HG03280 (cell line): ENCODE results near the gene ECT2.
A peak's percentile ranks its signal among the peaks of the same experiment; 100 is the strongest.
"Not testable (repeated sequence)": the region's sequence is repeated elsewhere in the genome, so short reads cannot be mapped to it uniquely, and the experiment has no call there.

Experiments used
- ATAC-seq: cut with Tn5 transposase; IDR thresholded peaks from one replicate; pipeline ENCODE4 v1.9.1; 2021; ENCODE audit warnings: mild to moderate bottlenecking, moderate library complexity; ENCODE audit not compliant: unreplicated experiment

The ECT2 gene

GRCh38 chr3:172750368-172751174 lies at the start of gene ECT2:
TSS of gene ECT2 (plus strand) at chr3:172750726. CDS start at chr3:172754531, 3,805 bp downstream.
- ATAC-seq = peak; percentile 97

- no peak for ATAC-seq
Measured at GRCh38 chr3:172700936-172701455, 49.5 kb upstream of the ECT2 start.

- no peak for ATAC-seq
Measured at GRCh38 chr3:172701751-172702150, 48.8 kb upstream of the ECT2 start.

- no peak for ATAC-seq
Measured at GRCh38 chr3:172702256-172702655, 48.3 kb upstream of the ECT2 start.

- not testable (repeated sequence) for ATAC-seq
Measured at GRCh38 chr3:172702731-172703130, 47.8 kb upstream of the ECT2 start.

GRCh38 chr3:172704001-172704400 lies 46.5 kb upstream of the ECT2 start:
- ATAC-seq = no peak

- no peak for ATAC-seq
Measured at GRCh38 chr3:172705170-172705569, 45.4 kb upstream of the ECT2 start.

- no peak for ATAC-seq
Measured at GRCh38 chr3:172707030-172707429, 43.5 kb upstream of the ECT2 start.

GRCh38 chr3:172707967-172708366 lies 42.6 kb upstream of the ECT2 start:
- ATAC-seq = no peak

- no peak for ATAC-seq
Measured at GRCh38 chr3:172708921-172709773, 41.4 kb upstream of the ECT2 start.

GRCh38 chr3:172709774-172710663 lies 40.5 kb upstream of the ECT2 start:
- ATAC-seq = no peak

- ATAC-seq = peak; percentile 99
Measured at GRCh38 chr3:172710664-172711453, 39.7 kb upstream of the ECT2 start, which contains the start of gene NCEH1. TSS of gene NCEH1 (minus strand) at chr3:172711067. CDS start at chr3:172710984, 83 bp downstream.

- peak; percentile 23 for ATAC-seq
Measured at GRCh38 chr3:172711454-172711795, 39.1 kb upstream of the ECT2 start.

GRCh38 chr3:172713316-172713715 lies 37.2 kb upstream of the ECT2 start:
- no peak for ATAC-seq

GRCh38 chr3:172716476-172716875 lies 34.0 kb upstream of the ECT2 start:
- ATAC-seq = no peak

GRCh38 chr3:172717493-172718088 lies 32.9 kb upstream of the ECT2 start:
- no peak for ATAC-seq

GRCh38 chr3:172722536-172723040 lies 27.9 kb upstream of the ECT2 start:
- not testable (repeated sequence) for ATAC-seq

- no peak for ATAC-seq
Measured at GRCh38 chr3:172726380-172726779, 24.1 kb upstream of the ECT2 start.

GRCh38 chr3:172735014-172735413 lies 15.5 kb upstream of the ECT2 start:
- ATAC-seq = no peak
